KOPT-K1 (cell line): ENCODE measurements around the gene CYP19A1.
"Not testable (repeated sequence)": the region's sequence is repeated elsewhere in the genome, so short reads cannot be mapped to it uniquely, and the experiment has no call there.

Experiments
- H3K27ac ChIP-seq: fragments of 200-600 bp; sonication (generic); 2 replicates; pipeline ENCODE4 v1.5.1; 2016; ENCODE audit warnings: antibody characterized with exemption, mild to moderate bottlenecking, low read depth, low read length; ENCODE audit not compliant: poor library complexity, severe bottlenecking
- H3K36me3 ChIP-seq: fragments of 200-600 bp; sonication (generic); 2 replicates; pipeline ENCODE4 v1.5.1; 2017; ENCODE audit warnings: antibody characterized with exemption, mild to moderate bottlenecking, low read length, moderate library complexity; ENCODE audit not compliant: insufficient read depth
- H3K9me3 ChIP-seq: fragments of 200-600 bp; sonication (generic); 2 replicates; pipeline ENCODE4 v1.5.1; 2017; ENCODE audit warnings: antibody characterized with exemption, low read length, mild to moderate bottlenecking; ENCODE audit not compliant: insufficient read depth, poor library complexity, severe bottlenecking

CYP19A1 gene

GRCh38 chr15:51307325-51307724 lies 31.1 kb downstream of the CYP19A1 start:
- Histone ChIP-seq H3K9me3 (no peaks in the 10 kb centered on the region), H3K27ac (no peak overlapping the region), H3K36me3 (no peaks in the 10 kb centered on the region)

DNA sequence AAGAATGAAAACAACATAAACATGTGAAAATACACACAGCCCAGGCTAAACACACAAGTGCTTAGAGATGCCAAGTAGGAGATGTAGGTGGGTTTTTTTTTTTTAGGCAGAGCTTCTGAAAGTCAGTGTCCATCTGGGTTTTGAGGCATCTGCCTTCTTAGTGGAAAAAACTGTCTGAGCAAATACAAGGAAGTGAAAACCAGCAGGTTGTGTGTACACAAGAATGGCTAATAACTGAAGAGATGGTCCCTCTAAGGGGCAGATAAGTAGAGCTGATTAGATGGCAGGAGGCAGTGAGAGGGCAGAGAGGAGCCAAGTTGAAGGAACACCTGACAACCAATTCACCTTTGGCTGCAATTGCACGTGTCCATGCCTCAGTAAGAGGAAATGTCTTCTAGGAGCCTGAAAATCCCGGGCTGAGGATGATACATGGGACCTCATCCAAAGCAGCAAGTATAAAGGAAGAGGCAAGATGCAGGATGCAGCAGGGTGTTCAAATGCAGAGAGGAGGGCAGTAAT lies 34.9 kb downstream of the CYP19A1 start:
- Histone ChIP-seq H3K27ac (no peak overlapping the region), H3K9me3 (no peaks in the 10 kb centered on the region), H3K36me3 (no peaks in the 10 kb centered on the region)

DNA sequence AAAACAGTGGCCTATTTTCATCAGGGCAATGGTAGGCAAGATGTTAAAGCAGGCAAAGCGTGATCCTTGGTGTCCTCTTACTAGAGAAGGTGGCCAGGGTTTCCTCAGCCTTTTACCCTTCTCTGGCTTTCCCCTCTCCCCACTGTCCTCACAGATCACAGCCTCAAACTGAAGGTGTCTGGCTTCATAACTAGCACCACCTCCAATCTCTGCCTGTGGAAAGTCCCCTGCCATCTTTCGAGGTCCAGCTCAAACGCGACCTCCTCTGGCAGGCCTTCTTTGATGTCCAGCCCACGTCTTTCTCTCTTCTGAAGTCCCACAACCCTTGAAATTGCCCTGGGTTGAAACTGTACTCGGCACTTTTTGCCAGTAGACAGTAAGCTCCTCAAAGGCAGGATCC lies 35.9 kb downstream of the CYP19A1 start:
- no peaks in the 10 kb centered on the region for H3K36me3 ChIP-seq
- H3K27ac ChIP-seq = no peak overlapping the region
- H3K9me3 ChIP-seq = no peaks in the 10 kb centered on the region

- no peaks in the 10 kb centered on the region for H3K9me3 ChIP-seq
These were observed 39.0 kb downstream of the CYP19A1 start for GRCh38 chr15:51299187-51300015.

DNA sequence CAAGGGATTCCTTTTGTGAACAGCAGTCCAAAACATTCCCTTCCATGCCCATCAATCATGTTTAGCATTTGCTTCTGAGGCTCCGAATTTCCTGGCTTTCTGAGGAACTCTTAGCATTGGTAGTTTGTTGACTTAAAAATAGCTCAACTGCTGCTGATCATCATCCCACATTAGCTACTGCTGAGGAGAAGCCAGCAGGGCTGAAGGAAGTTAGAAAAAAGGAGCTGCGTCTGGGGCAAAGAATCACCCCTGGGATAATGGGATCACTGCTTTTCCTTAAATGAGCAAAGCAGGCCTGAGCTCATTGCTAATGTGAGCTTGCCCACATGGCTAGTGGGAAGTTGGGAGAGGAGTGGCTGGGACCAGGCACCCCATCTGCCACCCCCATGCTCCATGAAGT lies 39.8 kb downstream of the CYP19A1 start:
- Histone ChIP-seq H3K9me3 (no peaks in the 10 kb centered on the region), H3K27ac (no peak overlapping the region), H3K36me3 (no peaks in the 10 kb centered on the region)

More at GRCh38 chr15:51299187-51300015, 39.0 kb downstream of the CYP19A1 start:
- no peaks in the 10 kb centered on the region for H3K36me3 ChIP-seq
- H3K27ac ChIP-seq = no peak overlapping the region

DNA sequence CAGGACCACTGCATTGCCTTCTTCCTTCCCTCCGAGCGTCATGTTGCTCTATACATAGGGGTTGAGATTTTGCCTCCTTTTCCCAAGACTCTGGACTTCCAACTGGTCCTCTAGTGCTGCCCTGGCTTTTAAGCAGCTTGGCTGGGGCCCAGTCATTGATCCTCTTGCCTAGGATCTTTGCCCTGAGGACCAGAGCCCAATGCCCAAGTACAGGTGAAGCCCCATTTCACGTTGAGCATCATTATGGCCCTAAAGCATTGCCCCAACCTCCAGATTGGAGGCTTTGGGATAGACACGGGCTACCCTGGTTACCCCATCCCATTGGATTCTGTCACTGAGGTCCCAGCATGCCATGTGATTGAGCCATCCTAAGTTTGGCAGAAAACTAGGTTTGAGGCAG lies 47.7 kb downstream of the CYP19A1 start:
- Histone ChIP-seq H3K36me3 (no peaks in the 10 kb centered on the region), H3K27ac (no peak overlapping the region), H3K9me3 (no peaks in the 10 kb centered on the region)

GRCh38 chr15:51289290-51289689 lies 49.1 kb downstream of the CYP19A1 start:
- H3K9me3 ChIP-seq = no peaks in the 10 kb centered on the region
- H3K27ac ChIP-seq = no peak overlapping the region
- no peaks in the 10 kb centered on the region for H3K36me3 ChIP-seq

GRCh38 chr15:51288143-51289065 lies 50.0 kb downstream of the CYP19A1 start:
- Histone ChIP-seq H3K27ac (no peak overlapping the region), H3K36me3 (no peaks in the 10 kb centered on the region), H3K9me3 (no peaks in the 10 kb centered on the region)

DNA sequence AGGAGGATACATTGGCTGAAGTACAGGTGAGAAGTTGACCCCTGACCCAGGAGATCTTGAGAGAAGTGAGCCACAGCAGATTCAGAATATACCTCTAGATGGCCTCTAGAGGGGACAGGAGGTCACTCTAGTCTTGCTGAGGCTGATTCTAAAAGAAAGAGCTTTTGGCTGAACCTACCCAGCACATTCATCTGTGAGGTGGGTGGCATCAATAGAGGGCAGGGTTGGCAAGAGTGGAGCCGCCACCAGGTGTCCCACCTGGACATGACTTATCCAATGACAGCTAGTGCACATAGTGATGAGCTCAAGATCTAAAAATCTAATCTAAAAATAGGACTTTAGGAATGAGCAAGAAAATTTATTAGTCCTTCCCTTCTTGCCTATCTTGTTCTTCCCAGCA lies 51.6 kb downstream of the CYP19A1 start:
- Histone ChIP-seq H3K9me3 (no peaks in the 10 kb centered on the region), H3K36me3 (no peaks in the 10 kb centered on the region), H3K27ac (no peak overlapping the region)

GRCh38 chr15:51285399-51285798 lies 53.0 kb downstream of the CYP19A1 start:
- Histone ChIP-seq H3K9me3 (no peaks in the 10 kb centered on the region), H3K27ac (peak overlapping the region; percentile 86), H3K36me3 (no peaks in the 10 kb centered on the region)

DNA sequence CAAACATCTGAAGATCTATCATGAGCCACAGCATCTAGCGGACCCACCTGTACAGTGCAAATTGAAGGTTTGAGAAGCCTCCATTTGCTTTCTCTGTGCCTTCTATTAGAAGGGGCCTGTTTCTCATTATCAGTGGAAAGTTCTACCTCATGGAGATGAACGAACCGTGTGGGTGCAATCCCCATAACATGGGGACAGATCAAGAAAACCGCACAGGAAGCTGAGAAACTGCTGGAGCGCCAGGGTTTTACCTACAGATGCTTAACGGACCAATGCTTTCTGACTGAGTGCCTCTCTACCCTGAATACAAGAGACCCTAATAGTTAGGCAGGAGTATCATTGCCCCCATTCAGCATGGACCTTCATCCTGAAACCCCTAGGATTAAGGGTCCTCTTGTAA lies 53.5 kb downstream of the CYP19A1 start:
- Histone ChIP-seq H3K36me3 (no peaks in the 10 kb centered on the region), H3K9me3 (no peaks in the 10 kb centered on the region), H3K27ac (peak overlapping the region; percentile 86)

DNA sequence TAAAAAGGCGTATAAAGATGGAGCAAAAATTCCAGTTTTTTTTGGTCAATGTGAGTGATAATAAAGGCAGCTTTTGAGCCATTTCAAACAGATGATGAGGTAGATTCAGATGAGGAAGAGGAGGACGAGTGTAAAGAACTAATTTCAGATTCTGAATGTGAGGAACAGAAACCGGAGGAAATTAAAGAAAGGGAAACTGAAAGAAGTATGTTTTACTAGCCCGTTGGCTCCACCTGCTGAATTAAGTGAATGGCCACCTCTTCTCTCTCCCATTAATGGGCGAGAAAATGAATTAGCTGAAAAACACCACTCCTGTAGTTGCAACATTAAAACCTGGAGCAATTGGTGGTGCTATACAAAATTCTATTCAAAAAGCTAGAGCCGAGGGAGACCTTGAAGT lies 55.4 kb downstream of the CYP19A1 start:
- Histone ChIP-seq H3K27ac (peak overlapping the region; percentile 86), H3K36me3 (no peaks in the 10 kb centered on the region), H3K9me3 (no peaks in the 10 kb centered on the region)

DNA sequence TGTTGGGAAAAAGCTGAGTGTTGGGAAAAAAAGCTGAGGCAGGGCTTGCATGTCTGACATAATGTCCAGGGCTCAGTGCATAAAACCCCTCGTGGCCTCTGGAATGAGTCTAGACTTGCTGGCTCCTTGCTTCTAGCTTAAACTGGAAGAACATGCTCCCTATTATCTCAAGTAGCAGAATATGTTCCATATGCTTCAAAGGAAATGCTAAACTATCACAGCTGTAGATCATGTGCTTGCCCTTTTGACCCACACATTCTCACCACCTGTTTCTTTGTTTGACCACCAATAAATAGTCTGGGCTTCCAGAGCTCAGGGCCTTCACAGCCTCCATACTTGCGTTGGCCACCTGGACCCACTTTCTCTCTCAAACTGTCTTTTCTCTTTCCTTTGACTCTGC lies 56.2 kb downstream of the CYP19A1 start:
- peak overlapping the region; percentile 86 for H3K27ac ChIP-seq
- H3K9me3 ChIP-seq, H3K36me3 ChIP-seq: not testable (repeated sequence)

- Histone ChIP-seq H3K36me3 (no peaks in the 10 kb centered on the region), H3K9me3 (no peaks in the 10 kb centered on the region), H3K27ac (peak overlapping the region; percentile 86)
These were observed 56.9 kb downstream of the CYP19A1 start for GRCh38 chr15:51281368-51281967.

GRCh38 chr15:51280838-51281237 lies 57.6 kb downstream of the CYP19A1 start:
- Histone ChIP-seq H3K36me3 (no peaks in the 10 kb centered on the region), H3K27ac (peak overlapping the region; percentile 86), H3K9me3 (no peaks in the 10 kb centered on the region)
